ENCODE measurements around the gene SETD5.

SETD5 gene

DNA sequence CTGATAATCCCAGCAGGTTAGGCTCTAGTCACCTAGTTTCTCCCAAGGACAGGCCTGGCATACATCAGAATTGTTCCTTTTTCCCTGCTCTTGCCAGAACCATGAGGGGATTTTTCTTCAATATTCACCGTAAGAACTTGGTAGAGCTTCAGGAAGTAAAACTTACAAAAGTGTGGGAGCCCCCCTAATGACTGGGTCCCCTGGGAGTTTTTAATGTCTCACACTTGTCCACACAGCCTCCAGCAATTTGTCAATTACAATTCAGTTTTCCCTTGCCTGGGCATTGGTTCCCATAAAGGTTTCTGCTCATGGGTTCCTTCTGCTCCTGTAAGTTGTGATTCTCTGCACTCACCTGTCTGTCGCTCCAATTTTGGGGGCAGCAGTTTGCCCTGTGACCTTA lies 127.7 kb downstream of the SETD5 start:
- no peak overlapping the region for H3K27ac ChIP-seq
- TF ChIP-seq ZFX (IDR thresholded peaks at IDR 0.05): no peak
- TF ChIP-seq, protein P1, sequence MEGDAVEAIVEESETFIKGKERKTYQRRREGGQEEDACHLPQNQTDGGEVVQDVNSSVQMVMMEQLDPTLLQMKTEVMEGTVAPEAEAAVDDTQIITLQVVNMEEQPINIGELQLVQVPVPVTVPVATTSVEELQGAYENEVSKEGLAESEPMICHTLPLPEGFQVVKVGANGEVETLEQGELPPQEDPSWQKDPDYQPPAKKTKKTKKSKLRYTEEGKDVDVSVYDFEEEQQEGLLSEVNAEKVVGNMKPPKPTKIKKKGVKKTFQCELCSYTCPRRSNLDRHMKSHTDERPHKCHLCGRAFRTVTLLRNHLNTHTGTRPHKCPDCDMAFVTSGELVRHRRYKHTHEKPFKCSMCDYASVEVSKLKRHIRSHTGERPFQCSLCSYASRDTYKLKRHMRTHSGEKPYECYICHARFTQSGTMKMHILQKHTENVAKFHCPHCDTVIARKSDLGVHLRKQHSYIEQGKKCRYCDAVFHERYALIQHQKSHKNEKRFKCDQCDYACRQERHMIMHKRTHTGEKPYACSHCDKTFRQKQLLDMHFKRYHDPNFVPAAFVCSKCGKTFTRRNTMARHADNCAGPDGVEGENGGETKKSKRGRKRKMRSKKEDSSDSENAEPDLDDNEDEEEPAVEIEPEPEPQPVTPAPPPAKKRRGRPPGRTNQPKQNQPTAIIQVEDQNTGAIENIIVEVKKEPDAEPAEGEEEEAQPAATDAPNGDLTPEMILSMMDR (conservative IDR thresholded peaks at IDR 0.05): no peak
